Forelimb muscle (tissue), 1 donor: ENCODE results near the gene CACNA1C. TPM values are rescaled to one million over a fixed set of nuclear protein-coding genes. Genes with fewer than 3 reads are reported as not detected.
"Not testable (repeated sequence)": the region's sequence is repeated elsewhere in the genome, so short reads cannot be mapped to it uniquely, and the experiment has no call there.

Experiments
- DNase-seq: peaks from one replicate; pipeline ENCODE4 v3.0.0-alpha.2; 2013; ENCODE audit warnings: low read depth
- polyA plus RNA-seq: library from polyadenylated mRNA; unstranded; fragments of 120-200 nt; gene quantifications from one replicate; pipeline ENCODE4 v1.2.1, GENCODE V29; 2013; ENCODE audit not compliant: insufficient read length

Gene CACNA1C
- polyA plus RNA-seq, 1 donor, result 3.2 TPM

DNA sequence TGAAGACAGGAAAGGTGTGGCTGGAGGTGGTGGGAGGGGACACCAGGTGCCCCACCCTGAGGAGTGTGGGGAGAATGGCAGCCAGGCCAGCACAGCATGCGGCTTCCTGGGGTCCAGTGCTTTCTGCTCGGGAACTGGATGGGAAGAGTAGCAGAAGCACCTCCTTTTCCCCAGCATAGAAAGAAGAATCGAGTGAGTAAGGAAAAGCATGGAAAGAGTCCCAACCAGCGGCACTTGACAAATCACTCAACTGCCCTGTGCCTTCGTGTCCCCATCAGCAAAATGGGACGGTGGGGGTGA, 631.2 kb downstream of the CACNA1C start:
- DNase-seq, result not testable (repeated sequence)

DNA sequence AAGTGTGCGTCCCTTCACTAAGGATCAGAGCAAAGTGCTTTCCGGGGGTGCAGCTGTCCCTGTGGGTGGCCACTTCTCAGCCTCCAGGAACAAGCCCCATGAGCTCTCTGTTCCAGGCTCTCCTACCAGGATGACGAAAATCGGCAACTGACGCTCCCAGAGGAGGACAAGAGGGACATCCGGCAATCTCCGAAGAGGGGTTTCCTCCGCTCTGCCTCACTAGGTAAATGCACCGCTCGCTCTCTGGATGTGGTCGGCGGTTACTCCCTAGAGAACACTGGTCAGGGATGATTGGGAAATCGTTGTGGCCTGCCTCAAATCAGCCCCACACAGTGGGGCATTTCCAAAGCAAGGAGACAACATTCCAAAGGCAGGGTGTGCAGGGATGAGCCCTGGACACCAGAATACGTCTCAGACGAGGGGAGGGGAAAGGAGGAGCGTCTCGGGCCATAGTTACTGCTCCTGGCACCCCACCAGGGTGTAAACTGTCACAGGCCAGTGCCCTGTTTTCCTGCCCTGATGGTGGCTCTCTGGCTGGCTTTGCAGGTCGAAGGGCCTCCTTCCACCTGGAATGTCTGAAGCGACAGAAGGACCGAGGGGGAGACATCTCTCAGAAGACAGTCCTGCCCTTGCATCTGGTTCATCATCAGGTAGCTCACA, 633.0 kb downstream of the CACNA1C start:
- DNase-seq, result not testable (repeated sequence)

DNA sequence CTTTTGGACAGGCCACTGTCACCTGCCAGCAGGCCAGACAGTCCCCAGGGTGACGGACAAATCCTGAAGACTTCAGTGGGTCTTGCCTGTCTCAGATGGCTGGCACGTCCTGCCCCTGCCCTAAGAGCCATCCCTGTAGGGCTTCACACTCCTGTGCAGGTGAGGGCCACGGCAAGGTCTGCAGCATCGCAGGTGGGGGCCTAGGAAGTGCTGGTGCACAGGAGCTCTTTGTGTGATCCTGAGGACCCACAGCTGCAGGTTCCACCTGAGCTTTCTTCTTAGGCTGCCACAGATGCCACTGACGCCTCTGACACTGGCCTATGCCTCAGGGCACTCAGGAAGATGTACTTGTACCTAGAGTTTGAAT, 633.5 kb downstream of the CACNA1C start:
- no peak for DNase-seq

DNA sequence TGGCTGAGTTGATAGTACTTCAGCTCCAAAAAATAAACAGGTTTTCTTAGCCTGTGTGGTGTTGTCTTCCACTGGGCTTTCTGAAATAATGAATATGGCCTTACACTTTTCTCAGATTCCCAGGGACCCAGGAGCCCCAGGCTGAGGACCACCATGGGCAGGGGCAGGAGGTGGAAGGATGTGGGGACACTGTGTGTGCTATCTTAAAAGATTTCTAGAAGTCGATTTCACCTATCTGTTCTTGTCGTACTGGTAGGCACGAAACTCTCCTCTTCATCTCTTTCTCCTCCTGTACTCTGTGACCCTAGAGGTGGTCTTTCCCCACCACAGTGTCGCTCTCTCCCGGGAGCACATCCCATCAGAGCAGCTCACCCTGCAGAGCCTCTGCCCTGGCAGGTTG, 634.3 kb downstream of the CACNA1C start:
- no peak for DNase-seq

DNA sequence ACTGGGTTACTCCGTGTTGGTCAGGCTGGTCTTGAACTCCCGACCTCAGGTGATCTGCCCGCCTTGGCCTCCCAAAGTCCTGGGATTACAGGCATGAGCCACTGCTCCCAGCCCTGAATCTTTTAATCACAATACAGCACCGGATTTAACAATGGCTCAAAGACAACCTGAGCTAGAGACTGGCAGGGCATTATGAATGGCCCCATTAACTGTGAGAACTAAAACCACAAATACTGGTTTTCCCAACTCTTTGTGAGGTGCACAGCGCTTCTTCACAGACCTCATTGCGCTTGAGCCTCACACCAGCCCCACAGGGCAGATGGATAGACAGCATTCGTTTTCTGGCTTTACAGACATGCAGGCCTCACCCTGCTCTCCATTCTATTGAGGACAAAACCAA, 634.9 kb downstream of the CACNA1C start:
- no peak for DNase-seq

DNA sequence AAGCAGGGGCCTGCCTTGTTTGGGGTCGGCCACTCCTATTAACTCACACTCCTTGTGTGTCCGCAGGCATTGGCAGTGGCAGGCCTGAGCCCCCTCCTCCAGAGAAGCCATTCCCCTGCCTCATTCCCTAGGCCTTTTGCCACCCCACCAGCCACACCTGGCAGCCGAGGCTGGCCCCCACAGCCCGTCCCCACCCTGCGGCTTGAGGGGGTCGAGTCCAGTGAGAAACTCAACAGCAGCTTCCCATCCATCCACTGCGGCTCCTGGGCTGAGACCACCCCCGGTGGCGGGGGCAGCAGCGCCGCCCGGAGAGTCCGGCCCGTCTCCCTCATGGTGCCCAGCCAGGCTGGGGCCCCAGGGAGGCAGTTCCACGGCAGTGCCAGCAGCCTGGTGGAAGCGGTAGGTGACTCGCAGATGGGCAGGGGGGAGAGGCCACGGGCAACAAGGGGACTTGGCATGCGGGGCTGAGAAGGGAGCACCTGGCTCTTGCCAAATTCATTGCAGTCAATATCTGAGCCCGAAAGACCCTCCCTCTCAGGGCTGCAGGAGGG, 635.7 kb downstream of the CACNA1C start:
- no peak for DNase-seq

DNA sequence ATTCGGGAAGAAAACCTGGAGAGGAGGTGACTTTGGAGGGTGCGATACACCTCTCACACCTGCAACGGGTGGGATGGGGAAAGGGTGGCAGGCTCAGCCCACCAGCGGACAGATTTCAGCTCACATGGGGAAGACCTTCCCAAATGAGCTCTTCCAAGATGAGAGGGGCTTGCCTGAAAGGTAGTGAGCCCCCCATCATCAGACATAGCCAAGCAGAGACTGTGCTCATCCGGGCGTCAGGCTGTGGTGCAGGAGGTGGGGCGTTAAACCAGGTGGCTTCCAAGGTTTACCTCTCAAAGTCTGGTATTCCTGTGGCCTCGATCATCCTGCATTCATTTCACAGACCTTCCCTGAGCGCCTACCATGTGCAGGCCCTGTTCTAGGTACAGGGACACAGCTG, 636.6 kb downstream of the CACNA1C start:
- no peak for DNase-seq

DNA sequence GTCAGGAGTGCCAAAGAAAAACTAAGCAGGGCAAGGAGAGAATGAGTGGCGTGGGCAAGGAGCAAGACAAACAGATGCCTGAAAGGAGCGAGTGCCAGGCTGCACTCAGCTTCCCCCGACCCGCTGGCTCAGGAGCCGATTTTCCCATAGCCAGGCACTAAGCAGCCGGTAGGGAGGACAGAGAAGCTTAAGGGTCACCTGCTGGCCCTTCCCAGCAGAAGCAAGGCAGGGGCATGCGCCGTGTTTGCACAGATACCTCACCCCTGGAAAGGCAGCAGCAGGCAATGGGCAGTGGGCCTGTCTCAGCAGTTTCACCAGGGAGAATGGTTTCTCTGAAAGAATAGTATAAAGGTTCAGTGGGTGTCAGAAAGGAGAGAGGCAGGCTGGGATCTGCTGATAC, 637.1 kb downstream of the CACNA1C start:
- no peak for DNase-seq

DNA sequence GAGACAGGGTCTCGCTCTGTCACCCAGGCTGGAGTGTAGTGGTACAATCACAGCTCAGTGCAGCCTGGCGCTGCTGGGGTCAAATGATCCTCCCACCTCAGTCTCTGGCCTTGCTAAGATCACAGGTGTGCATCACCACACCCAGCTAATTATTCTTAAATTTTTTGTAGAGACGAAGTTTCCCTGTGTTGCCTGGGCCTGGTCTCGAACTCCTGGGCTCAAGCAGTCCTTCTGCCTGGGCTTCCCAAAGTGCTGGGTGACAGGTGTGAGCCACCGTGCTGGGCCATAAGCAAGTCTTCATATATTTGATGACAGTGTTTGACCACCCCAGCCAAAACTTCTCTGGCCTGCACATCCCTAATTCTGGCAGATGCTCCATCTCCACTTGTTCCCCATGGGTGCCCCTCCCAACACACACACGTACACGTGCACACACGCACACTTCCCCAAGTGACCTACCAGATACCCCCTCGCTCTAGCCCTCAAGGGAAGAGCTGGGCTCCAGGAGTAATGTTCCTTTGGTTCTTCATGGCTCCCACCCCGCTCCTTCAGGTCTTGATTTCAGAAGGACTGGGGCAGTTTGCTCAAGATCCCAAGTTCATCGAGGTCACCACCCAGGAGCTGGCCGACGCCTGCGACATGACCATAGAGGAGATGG, 637.7 kb downstream of the CACNA1C start:
- DNase-seq, result no peak

DNA sequence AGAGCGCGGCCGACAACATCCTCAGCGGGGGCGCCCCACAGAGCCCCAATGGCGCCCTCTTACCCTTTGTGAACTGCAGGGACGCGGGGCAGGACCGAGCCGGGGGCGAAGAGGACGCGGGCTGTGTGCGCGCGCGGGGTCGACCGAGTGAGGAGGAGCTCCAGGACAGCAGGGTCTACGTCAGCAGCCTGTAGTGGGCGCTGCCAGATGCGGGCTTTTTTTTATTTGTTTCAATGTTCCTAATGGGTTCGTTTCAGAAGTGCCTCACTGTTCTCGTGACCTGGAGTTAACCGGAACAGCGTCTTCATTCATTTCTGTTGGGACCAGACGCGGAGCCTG, 638.2 kb downstream of the CACNA1C start:
- DNase-seq, result no peak

DNA sequence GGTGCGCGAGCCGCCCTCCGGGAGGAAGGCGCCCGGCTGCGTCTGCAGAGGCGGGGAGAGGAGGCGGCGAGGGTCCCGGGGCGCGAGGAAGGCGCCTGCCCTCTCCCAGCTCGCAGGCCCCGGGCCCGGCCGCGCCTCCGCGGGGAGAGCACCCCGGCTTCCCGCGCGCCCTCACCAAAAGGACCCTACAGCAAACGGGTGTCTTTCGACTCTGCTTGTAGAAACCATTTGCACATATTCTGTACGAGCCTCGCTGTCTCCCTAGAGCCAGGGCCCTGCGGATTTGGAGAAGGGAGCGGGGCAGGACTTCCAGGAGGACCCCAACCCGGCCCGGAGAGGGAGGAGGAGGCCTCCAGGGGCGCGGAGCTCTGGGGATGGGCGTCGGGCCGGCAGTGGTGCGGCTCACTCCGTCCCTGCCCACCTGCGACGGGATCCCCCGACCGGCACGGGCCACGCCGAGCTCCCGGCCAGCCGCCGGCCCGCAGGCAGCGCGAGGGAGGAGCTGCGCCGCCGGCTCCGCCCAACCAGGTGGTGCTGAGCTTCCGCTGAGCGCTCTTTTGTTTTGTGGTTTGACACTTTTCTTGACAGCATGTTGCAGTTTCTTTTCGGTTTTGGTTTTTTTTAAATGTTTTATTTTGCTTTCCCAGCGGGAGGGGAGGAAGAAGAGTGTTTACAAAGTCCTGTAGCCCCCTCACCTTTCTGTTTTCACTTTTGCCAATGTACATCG, 638.7 kb downstream of the CACNA1C start:
- DNase-seq, result no peak

DNA sequence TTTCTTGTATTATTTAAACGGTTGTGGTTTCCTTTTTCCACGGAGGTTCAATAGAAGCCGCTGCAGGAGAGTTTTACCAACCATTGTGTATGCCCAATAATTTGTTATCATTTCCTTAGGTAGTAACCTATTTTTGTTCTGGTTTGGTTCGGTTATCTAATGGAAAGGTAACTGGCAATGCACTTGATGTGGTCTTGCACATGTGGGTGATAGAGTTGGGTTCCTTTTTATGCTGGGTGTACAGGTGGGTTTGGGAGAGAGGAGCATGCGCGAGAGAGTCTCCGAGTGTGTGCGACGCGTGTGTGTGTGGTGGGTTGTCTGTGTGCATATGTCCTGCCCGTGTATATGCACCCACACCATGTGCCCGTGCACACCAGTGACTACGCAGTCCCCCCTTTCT, 639.3 kb downstream of the CACNA1C start:
- DNase-seq, result no peak

DNA sequence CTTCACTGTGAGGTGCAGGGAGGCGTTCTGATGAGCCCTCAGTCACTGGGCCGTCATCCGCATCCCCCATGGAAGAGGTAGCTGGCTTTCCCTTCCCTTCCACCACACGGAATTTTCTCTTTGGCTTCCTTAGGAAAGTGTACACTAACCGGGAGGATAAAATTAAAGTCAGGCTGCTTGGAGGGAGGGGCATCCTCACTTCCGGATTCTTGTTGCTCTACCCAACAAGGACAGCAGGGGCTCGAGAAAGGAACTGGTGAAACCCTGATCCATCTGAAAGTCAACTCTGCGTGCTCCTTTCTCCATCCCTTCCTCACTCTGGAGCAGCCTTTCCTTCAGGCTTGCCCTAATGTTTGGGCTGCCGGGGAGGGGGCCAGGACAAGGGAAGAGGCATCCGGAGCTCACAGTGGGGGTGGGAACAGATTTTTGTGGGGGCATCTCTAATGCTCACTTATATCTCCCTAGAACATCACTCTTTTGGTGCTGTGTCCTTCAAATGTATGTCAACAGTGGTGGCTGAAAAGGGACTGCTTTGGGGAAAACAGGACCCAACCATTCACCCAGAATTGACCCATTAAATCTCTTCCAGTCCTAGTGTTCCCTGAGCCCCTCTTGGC, 640.6 kb downstream of the CACNA1C start:
- no peak for DNase-seq

DNA sequence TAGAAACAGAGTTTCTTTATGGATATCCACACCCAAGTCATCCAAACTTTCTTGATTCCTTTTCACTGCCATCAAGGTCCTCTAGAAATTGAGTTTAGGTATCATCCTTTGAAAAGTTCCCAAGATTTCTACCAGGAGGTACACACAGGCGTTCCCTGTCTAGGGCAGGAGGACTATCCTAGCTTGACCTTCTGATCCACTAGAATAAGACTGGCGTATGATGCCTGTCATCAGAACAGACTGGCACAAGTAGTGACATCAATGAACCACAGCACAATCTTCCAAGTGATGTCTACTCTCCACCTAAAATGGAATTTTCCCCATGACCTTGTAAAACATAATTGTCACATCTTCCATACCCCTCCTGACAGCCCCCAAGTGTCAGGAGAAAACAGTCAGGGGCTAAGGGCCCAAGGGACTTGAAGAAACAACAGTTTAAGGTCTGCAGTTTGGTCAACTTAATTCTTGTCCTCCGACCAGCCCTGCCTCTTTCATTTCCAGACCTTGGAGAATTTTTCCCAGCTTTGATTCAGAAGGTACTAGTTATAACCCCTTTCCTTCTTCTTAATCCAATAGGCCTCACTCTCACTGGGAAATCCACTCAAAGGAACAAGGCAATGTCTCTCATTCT, 641.3 kb downstream of the CACNA1C start:
- DNase-seq, result no peak

DNA sequence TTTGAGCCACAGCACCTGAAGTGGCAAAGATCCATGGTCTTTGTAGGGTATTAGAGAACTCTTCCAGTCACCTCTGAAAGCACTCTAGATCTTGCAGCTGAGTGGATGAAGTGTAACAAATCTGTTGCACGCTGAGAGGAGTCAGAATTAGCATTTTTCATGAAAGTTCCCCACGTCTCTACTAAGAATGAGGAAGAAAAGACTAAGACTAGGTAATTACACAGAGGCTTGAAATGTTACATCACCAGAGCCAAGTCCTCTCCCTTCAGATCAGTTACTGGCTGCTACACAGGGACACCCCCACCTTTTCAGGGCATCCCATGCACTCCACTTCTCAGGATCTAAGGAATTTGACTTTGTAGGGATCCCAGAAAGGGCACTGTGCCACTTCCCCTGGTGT, 643.3 kb downstream of the CACNA1C start:
- no peak for DNase-seq

DNA sequence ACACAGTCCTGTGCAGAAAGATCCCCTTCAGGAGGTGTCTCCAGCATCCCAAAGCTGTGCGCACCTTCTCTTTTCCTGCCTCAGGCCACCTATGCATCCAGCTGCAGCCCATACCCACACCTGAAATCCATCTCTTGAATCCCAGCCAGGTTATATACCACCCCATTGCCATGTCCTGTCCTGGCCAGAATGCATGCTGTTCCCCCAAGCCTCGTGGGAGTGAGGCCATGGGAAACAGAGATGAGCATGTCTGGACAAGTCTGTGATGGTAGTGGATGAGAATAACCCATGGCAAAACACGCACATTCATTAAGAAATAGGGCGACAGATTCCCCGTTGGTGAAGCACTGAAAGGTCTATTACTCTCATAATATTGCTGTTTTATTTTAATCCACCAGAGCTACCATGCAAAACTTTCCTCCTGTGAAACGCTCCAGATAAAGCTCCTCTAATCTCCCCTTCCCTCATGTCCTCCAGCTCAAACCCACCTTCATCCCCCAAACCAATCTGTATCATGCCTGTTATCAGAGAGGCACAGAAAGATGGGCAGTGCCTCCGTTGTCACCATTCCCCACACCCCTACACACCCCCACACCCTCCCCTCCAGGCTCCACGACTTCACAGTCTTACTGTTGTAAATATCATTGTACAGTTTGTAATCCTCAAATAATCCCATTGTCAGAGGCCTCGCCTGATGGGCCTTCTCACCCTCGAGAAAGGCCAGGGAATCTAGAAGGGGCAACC, 644.4 kb downstream of the CACNA1C start:
- DNase-seq, result no peak

DNA sequence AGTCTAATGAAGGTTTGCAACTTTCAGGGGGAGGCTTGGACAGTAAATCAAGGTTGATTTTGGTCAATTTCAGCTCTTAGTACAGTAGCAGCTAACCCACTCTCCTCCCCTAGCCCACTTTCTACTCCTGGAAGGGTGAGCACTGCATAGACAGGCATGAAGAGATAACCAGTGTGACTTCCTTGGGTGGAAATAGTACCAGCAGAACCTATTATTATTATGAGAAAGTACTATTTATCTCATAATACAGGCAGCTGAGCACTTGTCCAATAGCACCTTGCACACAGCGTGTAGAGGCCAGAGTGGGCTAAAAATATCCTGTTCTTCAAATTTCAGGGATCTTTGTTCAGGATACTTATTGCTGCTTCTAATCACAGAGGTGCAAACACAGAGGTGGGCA, 645.8 kb downstream of the CACNA1C start:
- no peak for DNase-seq

DNA sequence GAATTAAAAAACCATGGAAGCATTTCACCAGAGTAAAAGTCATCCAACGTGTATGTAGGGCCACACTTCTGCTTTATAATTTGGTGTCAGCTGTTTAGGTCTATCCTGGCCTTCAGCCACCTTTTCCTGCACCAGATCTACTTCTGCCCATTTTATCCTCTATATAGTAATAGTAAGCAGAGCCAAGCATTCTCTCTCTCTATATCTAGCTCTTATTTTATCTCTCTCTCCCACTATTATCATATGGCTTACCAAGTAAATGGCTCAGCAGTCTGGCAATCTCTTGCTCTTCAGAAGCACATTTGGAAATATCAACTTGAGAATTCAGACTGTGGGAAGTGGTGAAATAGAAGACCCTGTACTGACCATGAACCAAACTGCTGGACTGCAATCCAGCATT, 657.9 kb downstream of the CACNA1C start:
- no peak for DNase-seq

DNA sequence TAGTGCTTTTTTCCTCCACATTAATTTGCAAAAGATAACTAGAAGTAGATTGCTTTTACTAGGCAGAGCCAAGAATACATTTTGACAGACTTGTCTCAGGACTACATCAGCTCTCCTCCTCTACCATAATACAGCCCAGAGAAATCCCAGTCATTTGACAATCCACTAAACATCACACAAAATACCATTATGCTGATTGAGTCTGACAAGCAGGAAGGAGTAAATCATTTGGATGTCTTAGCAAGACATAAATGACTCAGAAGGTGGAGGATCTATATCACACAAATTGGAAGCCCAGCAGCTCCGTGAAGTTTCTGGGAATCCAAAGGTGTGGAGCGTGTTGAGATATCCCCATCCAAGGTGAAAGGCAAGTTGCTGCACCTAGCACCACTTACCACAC, 666.6 kb downstream of the CACNA1C start:
- DNase-seq, result no peak

DNA sequence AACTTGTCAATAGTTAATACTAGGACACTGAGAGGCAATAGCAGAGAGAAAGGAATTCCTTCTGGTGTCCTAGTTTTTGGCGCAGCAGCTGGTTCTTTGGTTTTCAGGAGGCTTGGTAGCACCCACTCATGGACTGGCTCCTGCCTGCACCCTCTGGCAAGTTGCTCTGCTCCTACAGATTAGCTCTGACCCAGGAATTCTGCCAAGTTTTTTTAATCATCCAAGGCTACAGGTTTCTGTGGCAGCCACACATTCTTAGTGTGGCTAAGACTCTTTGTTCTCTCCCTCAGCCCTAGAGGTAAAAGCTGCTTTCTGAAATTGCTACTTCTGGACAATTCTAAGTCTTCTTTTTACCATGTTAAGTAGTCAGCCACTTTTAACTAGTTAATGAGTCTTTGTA, 670.0 kb downstream of the CACNA1C start:
- no peak for DNase-seq

DNA sequence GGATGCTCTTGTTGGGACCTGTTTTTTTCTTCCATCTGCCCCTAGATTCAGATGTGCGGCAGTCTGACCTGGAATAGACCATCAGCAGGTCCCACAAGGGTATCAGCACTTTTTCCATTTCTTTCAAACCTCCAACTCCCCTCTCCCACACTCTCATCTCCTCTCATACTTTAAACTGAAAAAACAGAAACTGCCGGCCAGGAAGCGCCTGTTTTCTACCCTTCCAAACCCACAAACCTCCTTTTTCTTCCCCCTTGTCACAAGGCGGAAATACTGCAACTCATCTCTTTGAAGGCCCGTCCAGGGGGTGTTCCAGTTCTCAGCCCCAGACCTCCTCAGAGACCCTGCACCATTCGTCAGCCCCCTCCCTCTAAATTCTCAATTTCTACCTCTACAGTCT, 679.5 kb downstream of the CACNA1C start:
- no peak for DNase-seq
